Progenitor cell of endocrine pancreas (in vitro differentiated cells): ENCODE data around the gene ZNF311. TPM values are rescaled to one million over a fixed set of nuclear protein-coding genes. Genes with fewer than 3 reads are reported as not detected.
A peak's percentile ranks its signal among the peaks of the same experiment; 100 is the strongest.

Experiments used
- DNase-seq: peaks from one replicate; pipeline ENCODE4 v3.0.0; 2021; ENCODE audit warnings: low spot score; ENCODE audit not compliant: unreplicated experiment
- H3K27ac Mint-ChIP-seq: 2 replicates; pipeline ENCODE4 v1.8.0; 2021; ENCODE audit warnings: mild to moderate bottlenecking, moderate library complexity, mixed read lengths
- H3K27me3 Mint-ChIP-seq: 2 replicates; pipeline ENCODE4 v1.8.0; 2021; ENCODE audit warnings: mixed read lengths
- H3K36me3 Mint-ChIP-seq: 2 replicates; pipeline ENCODE4 v1.8.0; 2022; ENCODE audit warnings: mixed read lengths; ENCODE audit not compliant: insufficient read depth
- H3K4me1 Mint-ChIP-seq: 2 replicates; pipeline ENCODE4 v1.8.0; 2021; ENCODE audit warnings: low read depth, mixed read lengths
- H3K4me3 Mint-ChIP-seq: 2 replicates; pipeline ENCODE4 v1.8.0; 2021; ENCODE audit warnings: low read depth, mild to moderate bottlenecking, moderate library complexity, mixed read lengths
- H3K9me3 Mint-ChIP-seq: 2 replicates; pipeline ENCODE4 v1.8.0; 2021; ENCODE audit warnings: low read depth, mixed read lengths
- total RNA-seq: library from RNA; stranded (reverse); gene quantifications from 2 replicates; pipeline ENCODE4 v1.2.1, GENCODE V29; 2021
- TF ChIP-seq, protein P1 (sequence below): fragments of 200-600 bp; sonication (generic); IDR thresholded peaks from one replicate; pipeline ENCODE4 v1.5.0; 2021; ENCODE audit warnings: antibody characterized with exemption, mild to moderate bottlenecking; ENCODE audit not compliant: unreplicated experiment

ZNF311 gene
- total RNA-seq, 1 donor from 2014 or later: 0.91 TPM

DNA sequence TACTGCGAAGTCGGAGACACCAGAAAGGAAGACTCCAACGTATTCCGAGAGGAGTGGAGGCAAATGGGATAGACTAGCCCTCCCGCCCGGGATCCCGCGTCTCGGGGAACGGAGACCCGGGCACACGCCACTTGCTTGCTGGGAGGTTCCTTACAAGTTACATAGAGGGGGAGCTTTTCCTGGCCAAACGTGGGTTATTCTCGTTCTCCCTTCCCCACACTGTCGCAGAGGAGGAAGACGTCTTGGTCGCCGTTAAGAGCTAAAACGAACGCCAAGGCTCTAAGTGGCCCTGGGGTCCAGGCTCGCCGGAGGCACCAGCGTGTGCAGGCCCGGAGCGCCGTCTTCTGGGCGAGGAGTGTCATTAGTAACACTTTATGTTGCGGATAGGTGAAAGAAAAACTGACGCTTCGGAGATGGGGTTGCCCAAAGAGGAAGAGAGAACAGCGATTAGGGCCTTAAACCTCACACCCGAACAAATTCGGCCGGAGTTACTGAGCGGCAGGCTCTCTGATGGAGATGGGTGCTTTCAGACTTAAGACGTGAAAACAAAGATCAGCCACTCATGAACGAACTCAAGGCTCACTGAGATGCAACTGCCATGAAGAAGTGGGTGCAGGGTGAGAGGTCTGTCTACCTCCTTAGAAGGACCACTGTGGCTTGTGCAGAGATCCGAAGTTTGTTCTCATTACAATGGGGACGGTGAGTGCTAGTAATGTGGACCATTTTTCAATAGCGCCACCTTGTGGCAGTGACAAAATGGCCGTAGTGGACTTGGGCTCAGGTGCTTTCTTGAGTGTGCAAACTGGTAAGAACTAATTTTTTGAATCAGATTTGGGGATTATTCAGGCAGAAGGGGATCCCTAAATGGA, 11.7 kb upstream of the ZNF311 start:
- DNase-seq: peak; percentile 81
- Mint-ChIP-seq H3K27me3 (peaks cover 14% of the 10 kb centered on the region), H3K9me3 (no peaks in the 10 kb centered on the region), H3K36me3 (no peaks in the 10 kb centered on the region), H3K4me3 (peak overlapping the region; percentile 81), H3K27ac (peak overlapping the region; percentile 77), H3K4me1 (no peaks in the 10 kb centered on the region)
- TF ChIP-seq, protein P1, sequence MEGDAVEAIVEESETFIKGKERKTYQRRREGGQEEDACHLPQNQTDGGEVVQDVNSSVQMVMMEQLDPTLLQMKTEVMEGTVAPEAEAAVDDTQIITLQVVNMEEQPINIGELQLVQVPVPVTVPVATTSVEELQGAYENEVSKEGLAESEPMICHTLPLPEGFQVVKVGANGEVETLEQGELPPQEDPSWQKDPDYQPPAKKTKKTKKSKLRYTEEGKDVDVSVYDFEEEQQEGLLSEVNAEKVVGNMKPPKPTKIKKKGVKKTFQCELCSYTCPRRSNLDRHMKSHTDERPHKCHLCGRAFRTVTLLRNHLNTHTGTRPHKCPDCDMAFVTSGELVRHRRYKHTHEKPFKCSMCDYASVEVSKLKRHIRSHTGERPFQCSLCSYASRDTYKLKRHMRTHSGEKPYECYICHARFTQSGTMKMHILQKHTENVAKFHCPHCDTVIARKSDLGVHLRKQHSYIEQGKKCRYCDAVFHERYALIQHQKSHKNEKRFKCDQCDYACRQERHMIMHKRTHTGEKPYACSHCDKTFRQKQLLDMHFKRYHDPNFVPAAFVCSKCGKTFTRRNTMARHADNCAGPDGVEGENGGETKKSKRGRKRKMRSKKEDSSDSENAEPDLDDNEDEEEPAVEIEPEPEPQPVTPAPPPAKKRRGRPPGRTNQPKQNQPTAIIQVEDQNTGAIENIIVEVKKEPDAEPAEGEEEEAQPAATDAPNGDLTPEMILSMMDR: peak; percentile 85

DNA sequence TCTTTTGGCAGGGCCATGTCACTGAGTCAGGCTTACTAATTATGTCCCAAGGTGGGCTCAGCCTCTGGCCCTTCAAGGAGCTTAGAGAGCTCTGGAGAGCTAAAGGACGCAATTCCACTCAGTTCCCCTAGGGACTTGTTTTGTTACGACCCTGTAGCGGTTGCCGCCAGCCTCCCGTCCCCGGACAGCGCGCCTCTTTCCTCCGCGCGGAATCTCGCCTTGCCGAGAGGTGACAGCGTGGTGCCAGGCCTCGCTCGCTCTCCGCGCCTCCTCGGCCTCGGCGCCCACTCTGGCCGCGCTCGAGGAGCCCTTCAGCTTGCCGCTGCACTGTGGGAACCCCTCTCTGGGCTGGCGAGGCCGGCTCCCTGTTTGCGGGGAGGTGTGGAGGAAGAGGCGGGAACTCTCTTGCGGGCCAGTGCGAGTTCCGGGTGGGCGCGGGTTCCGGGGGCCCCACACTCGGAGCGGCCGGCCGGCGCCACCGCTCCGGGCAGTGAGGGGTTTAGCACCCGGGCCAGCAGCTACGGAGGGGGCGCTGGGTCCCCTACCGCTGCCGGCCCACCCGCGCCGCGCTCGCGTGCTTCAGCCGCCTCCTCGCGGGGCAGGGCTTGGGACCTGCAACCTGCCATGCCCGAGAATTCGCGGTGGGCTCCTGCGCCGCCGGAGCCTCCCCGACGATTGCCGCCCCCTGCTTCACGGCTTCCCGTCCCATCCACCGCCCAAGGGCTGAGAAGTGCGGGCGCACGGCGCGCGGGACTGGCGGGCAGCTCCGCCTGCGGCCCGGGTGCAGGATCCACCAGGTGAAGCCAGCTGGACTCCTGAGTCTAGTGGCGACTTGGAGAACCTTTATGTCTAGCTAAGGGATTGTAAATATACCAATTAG, 9.9 kb upstream of the ZNF311 start:
- H3K27me3 Mint-ChIP-seq: peaks cover 26% of the 10 kb centered on the region
- DNase-seq: no peak

DNA sequence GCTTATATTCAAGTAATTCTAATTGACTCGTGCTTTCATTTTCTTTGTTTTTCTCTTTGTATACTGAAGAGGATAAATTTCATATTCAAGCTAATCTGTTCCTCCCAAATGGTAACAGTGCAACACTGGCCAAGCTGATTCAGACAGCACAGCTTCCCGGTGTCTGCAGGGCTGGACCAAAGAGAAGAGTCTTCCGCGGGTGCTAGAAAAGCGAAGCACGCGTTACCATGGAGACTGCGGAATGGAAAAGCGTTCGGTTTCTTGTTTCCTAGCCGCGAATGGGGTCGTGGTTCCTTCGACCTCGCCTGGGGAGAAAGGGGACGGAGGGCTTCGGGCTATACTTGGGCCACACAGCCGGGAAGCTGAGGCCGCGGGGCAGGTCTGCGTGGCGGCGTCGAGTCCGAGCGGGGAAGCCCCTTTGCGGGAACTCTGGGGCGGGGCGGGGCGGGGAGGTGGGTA, 6.2 kb upstream of the ZNF311 start:
- Mint-ChIP-seq H3K27ac (no peak overlapping the region), H3K4me3 (peak overlapping the region; percentile 76), H3K36me3 (no peaks in the 10 kb centered on the region), H3K27me3 (peaks cover 29% of the 10 kb centered on the region), H3K9me3 (no peaks in the 10 kb centered on the region), H3K4me1 (peaks cover 13% of the 10 kb centered on the region)
- no peak for DNase-seq
- TF ChIP-seq, protein P1: no peak

More for the DNA sequence above, 9.9 kb upstream of the ZNF311 start:
- Mint-ChIP-seq H3K36me3 (no peaks in the 10 kb centered on the region), H3K9me3 (no peaks in the 10 kb centered on the region), H3K27ac (no peak overlapping the region), H3K4me3 (no peak overlapping the region), H3K4me1 (peaks cover 6% of the 10 kb centered on the region)
- TF ChIP-seq, protein P1: peak; percentile 12

DNA sequence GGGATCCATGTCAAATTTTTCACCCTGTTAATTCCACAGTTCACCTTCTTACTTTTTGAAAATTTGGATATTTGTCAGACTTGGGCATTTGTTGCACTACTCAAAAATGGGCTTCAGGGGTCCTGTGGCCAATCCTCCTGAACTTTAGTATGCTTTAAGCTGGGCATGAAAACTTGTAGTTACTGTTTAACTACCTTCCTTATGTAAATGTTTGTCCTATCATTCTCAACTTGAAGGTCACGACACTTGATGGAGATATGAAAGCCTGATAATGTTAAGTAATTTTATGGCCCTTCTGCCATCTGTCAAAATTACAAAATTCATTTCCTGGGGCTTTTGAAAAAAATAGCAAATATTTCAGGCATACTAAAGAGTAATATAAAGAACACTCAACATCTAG, 4.2 kb upstream of the ZNF311 start:
- H3K27ac Mint-ChIP-seq: no peak overlapping the region
- TF ChIP-seq, protein P1: no peak
- DNase-seq: no peak
- no peak overlapping the region for H3K4me3 Mint-ChIP-seq
- peaks cover 13% of the 10 kb centered on the region for H3K4me1 Mint-ChIP-seq
- no peaks in the 10 kb centered on the region for H3K9me3 Mint-ChIP-seq
- H3K36me3 Mint-ChIP-seq: no peaks in the 10 kb centered on the region
- peaks cover 41% of the 10 kb centered on the region for H3K27me3 Mint-ChIP-seq

DNA sequence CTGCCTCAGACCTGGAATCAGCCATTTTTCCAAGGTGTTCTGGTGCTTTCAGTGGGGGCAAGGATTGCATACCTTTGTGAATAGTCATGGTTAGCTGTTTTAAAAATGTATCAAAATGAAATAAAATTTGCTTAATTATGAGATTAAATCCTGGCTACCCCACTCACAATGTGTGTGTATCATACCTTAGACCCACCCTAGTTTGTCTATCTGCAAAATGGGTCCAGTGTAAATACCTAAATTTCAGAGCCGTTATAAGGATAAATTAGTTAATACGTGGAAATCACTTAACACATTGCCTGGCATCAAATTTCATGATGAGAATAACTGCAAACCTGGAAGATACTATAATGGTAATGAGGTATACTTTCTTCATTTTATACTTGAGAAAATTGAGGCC, 3.0 kb upstream of the ZNF311 start:
- no peak overlapping the region for H3K27ac Mint-ChIP-seq
- DNase-seq: no peak
- no peaks in the 10 kb centered on the region for H3K9me3 Mint-ChIP-seq
- H3K36me3 Mint-ChIP-seq: no peaks in the 10 kb centered on the region
- H3K4me1 Mint-ChIP-seq: peaks cover 16% of the 10 kb centered on the region
- H3K4me3 Mint-ChIP-seq: no peak overlapping the region
- H3K27me3 Mint-ChIP-seq: peaks cover 38% of the 10 kb centered on the region
- TF ChIP-seq, protein P1: no peak
